Right hindlimb (tissue), 1 donor: ENCODE results near the gene P2RX2.

ENCODE experiments used
- DNase-seq: peaks from one replicate; pipeline ENCODE4 v3.0.0-alpha.2; 2018

Gene P2RX2

DNA sequence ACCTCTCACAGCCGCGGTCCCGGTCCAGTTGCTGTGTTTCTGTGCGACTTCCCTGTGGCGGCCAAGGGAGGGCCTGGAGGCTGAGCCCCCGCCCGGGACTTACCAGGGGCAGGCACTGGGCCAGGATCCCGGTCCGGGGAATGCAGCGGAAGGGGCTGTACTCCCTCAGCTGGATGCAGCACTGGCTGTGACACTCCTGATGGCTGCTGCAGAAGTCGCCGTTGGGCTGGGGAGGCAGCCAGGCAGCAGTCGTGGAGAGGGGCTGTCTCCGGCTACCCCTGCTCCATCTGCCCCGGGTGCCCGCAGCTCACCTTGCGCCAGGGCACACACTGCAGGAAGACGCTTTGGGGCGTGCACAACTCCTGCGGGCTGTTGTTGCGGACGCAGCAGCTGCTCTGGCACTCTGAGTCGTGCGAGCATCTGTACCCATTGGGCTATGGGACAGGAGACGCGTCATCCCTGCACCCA, 14.4 kb upstream of the P2RX2 start:
- DNase-seq, result peak; percentile 61

DNA sequence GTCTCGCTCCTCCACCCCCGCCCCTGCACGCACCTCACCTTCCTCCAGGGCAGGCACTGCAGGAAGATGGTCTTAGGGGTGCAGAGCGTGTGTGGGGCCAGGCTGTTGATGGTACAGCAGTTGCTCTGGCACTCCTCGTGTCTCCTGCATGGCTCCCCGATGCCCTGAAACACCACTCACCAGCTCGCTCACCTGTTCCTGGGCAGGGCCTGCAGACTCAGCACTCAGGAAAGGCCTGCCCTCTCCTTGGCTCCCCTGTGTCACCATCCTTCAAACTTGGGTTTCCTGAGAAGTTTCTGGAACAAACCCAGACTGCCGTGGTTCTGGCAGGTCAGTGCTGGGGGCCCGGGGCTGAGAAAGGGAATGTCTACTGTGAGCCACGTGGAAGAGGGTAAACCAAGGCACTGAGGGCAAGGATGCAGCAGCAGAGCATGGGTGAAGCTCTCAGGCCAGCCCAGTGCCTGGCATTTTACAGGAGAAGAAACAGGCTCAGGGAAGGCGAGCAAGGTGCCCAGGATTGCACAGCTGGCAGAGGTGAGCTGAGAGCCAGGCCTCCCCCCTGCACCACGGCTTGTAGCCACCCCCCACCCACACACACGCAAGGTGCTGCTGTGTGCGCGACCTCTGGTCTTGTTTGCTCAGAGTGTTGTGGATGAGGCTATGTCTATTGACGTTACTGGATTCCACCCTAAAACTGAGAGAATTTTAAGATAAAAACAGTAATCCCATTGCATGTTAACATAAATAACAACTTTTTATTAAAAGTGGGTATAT, 13.7 kb upstream of the P2RX2 start:
- no peak for DNase-seq

DNA sequence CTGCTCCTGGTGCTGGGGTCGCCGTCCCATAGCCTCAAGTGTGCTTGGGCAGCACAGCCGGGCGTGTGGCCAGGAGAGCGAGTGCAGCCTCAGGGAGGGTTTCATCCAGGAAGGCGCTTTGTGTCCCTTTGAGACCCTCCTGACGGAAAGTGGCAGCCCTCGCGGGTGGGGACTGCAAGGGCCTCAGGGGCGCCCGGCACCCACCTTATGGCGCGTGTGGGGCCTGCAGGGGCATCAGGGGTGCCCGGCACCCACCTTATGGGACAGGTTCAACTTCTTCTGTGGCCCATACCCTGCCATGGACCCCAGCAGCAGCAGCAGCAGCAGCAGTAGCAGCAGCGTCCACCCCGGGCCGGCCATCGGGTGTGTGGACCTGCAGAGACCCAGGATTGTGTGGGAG, 12.7 kb upstream of the P2RX2 start:
- no peak for DNase-seq

GRCh38 chr12:132606466-132606865, 12.1 kb upstream of the P2RX2 start:
- DNase-seq, result no peak

DNA sequence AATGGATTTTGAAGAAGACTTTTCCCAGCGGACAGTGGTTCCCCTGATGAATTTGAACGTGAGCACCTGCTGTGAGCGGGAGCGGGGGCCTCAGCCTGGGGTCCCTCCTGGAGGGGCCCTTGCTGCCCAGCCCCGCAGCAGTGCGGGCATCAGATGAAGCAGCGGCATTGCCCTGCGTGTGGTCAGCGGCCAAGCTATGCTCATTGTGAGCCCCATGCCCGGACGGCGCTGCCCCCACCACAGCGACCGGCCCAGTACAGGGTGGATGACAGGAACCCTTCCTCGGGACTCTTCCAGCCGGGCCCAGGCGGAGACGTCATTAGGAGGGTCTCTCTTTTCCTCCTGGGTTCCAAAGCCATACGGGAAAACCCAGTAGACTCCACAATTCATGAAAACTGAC, 11.6 kb upstream of the P2RX2 start:
- no peak for DNase-seq

- DNase-seq, result no peak
Measured at GRCh38 chr12:132608231-132609171, 10.1 kb upstream of the P2RX2 start.

GRCh38 chr12:132610051-132610759, 8.4 kb upstream of the P2RX2 start, which contains the start of gene LRCOL1:
TSS of gene LRCOL1 (minus strand) at chr12:132610582. CDS start at chr12:132606251, 4,331 bp downstream.
- DNase-seq, result peak; percentile 78

GRCh38 chr12:132610866-132611602, 7.5 kb upstream of the P2RX2 start:
- DNase-seq, result no peak

- DNase-seq, result no peak
Measured at GRCh38 chr12:132611620-132612019, 7.0 kb upstream of the P2RX2 start.

GRCh38 chr12:132614029-132614428, 4.5 kb upstream of the P2RX2 start:
- DNase-seq, result no peak

DNA sequence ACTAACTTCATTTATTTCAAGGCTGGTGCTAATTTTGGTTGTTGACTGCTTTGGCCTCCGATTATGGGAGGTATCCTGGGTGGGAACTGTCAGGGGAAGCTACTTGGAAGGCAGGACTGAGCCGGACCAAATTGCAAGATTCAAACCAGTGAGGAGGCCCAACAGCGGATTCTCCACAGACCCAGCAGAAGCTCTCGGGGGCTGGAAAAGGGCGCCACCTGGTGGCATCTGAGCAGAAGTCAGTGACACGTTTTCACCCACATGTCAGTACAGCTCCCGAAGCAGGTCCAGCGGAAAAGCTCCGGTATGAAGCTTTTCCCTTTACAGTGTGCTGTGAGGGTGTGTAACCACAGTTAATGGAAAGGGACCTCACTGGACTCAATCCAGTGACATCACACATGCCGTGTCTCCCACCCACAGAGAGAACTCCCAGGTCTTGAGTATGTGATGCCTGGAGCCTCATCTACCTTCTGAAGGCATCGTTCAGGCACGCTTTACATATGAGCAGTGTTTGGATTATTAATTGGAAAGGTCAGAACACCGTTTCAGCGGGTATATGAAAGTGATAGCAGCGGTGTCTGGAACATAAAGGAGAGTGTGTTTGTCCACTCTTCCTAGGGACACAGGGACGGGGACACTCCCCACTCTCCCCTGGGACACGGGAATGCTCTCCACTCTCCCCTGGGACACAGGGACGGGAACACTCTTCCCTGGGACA, 3.6 kb upstream of the P2RX2 start:
- DNase-seq, result peak; percentile 88

GRCh38 chr12:132615579-132616038, 3.0 kb upstream of the P2RX2 start:
- DNase-seq, result no peak

DNA sequence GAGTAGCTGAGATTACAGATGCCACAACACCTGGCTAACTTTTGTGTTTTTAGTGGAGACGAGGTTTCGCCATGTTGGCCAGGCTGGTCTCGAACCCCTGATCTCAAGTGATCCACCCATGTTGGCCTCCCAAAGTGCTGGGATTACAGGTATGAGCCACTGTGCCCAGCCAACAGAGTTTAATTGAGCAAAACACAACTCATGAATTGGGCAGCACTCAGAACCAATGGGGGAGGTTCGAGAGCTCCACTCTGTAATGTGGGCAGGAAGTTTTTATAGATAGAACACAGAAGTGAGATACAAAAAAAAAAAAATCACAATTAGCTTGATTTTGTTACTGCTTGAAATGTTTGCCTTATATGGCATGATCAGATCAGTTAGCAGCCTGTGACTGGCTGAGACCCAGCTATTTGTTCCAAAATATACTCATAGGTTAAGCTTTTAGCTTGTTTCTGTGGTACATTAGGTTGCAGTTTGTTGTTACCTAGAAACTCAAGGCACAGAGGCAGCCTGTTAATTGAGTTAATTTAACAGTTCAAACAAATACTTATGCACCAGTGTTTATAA, 1.4 kb upstream of the P2RX2 start:
- DNase-seq, result no peak

DNA sequence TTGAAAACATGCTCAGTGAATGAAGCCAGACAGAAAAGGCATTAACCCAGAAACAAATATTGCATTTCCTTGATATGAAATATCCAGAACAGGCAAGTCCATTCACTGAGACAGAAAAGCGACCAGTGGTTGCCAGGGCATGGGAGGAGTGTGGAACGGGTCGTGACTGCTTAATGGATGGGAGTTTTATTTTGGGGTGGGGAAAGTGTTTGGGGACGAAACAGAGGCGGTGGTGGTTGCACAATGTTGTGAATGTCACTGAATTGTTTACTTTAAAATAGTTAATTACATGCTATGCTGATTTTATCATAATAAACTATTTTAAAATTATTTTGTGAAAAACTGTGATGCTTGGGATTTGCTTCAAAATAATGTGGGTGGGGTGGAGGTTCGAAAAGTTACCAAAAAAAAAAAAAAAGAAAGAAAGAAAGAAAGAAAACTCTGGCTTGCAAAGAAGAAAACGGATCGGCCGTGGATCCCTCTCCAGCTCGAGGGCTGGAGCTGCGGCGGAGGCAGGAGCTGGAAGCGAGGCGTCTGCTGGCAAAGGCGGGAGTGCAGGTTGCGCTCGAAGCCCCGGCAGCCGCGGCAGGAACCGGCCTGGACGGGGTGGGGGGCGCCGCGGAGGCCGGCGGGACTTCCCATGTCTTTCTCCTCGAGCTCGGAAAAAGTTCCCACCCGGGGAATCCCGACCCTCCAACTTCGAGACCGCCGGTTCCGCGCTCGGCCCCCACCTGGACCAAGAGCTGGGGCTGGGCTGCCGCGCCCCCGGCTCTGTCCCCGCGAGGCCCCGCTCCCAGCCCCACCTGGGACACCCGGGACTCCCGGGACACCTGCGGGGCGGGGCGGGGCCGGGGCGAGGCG, 524 bp upstream of the P2RX2 start:
- DNase-seq, result no peak

DNA sequence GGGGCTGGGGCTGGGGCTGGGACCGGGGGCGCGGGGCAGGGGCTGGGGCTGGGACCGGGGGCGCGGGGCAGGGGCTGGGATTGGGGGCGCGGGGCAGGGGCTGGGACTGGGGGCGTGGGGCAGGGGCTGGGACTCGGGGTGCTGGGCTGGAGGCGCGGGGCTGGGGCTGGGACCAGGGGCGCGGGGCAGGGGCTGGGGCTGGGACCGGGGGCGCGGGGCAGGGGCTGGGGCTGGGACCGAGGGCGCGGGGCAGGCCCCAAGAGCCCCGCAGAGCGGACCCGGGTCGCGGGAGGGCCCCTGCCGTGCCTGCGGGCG, 452 bp downstream of the P2RX2 start:
- no peak for DNase-seq

DNA sequence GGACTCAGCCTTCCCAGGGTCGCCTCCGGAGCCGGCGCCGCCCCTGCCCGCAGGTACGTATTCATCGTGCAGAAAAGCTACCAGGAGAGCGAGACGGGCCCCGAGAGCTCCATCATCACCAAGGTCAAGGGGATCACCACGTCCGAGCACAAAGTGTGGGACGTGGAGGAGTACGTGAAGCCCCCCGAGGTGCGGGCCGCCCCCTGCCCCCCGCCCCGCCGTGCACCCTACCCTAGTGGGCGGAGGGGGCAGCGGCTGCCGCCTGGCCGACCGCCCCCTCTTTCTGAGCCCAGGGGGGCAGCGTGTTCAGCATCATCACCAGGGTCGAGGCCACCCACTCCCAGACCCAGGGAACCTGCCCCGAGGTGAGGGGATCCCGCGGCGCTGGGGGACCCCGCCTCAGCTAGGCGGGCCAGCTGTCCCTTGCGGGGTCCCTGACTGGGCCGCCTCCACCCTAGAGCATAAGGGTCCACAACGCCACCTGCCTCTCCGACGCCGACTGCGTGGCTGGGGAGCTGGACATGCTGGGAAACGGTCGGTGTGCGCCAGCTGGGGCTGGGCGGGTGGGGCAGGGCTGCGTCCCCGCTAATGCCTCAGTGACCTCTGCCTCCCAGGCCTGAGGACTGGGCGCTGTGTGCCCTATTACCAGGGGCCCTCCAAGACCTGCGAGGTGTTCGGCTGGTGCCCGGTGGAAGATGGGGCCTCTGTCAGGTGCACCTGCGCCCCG, 973 bp downstream of the P2RX2 start:
- DNase-seq, result no peak

DNA sequence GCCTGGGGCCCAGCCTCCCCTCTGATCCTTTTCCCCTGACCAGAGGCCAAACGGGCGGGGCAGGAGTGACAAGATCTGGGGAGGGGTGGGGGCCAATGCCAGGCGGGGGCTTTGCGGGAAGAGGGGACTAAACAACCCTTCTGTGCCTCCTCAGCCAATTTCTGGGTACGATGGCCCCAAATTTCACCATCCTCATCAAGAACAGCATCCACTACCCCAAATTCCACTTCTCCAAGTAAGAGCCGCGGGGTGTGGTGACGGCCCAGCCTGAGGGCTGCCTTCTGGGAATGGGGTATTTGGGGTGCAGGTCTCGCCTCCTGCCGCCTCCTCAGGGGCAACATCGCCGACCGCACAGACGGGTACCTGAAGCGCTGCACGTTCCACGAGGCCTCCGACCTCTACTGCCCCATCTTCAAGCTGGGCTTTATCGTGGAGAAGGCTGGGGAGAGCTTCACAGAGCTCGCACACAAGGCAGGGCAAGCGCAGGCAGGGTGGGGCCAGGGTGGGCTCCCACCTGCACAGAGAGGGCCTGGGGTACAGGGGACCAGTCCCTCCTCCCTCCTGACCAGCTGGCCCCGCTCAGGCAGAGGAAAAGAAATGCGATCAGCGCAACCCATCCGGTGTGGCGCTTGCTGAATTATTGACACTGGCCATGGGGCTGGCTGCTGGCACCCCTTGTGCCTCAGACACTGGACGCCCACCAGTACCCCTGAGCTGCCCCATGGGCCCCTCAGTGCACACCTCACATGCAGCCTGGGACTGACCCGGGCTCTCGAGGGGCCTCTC, 1.7 kb downstream of the P2RX2 start:
- no peak for DNase-seq

DNA sequence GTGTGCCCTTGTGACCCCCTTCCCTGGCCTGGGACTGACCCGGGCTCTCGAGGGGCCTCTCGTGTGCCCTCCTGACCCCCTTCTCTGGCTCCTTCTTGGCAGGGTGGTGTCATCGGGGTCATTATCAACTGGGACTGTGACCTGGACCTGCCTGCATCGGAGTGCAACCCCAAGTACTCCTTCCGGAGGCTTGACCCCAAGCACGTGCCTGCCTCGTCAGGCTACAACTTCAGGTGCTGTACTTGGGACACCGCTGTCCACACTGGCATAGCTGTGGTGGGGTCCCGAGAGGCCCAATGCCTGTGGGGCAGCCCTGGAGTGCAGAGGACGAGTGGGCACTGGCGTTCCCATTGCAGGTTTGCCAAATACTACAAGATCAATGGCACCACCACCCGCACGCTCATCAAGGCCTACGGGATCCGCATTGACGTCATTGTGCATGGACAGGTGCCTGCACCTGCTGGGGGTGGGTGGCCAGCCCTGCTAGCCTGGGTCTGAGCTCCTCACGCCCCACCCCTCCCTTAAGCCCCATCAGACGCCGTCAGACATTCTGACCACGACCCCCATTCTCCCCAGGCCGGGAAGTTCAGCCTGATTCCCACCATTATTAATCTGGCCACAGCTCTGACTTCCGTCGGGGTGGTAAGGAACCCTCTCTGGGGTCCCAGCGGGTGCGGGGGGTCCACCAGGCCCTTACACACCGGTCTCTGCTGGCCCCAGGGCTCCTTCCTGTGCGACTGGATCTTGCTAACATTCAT, 2.5 kb downstream of the P2RX2 start:
- no peak for DNase-seq
